Measurements from ENCODE around the gene AKIRIN2. TPM values are rescaled to one million over a fixed set of nuclear protein-coding genes. Genes with fewer than 3 reads are reported as not detected.

AKIRIN2 gene
- total RNA-seq: 55.7 TPM
- long read RNA-seq, transcript AKIRIN2-201 (5 exons, 1,662 nt): major isoform, 62 of 68 reads
- long read RNA-seq, partial matches to known transcripts: 0 of 68 reads
- long read RNA-seq, other reads (novel, unspliced or antisense): 6 of 68 reads

DNA sequence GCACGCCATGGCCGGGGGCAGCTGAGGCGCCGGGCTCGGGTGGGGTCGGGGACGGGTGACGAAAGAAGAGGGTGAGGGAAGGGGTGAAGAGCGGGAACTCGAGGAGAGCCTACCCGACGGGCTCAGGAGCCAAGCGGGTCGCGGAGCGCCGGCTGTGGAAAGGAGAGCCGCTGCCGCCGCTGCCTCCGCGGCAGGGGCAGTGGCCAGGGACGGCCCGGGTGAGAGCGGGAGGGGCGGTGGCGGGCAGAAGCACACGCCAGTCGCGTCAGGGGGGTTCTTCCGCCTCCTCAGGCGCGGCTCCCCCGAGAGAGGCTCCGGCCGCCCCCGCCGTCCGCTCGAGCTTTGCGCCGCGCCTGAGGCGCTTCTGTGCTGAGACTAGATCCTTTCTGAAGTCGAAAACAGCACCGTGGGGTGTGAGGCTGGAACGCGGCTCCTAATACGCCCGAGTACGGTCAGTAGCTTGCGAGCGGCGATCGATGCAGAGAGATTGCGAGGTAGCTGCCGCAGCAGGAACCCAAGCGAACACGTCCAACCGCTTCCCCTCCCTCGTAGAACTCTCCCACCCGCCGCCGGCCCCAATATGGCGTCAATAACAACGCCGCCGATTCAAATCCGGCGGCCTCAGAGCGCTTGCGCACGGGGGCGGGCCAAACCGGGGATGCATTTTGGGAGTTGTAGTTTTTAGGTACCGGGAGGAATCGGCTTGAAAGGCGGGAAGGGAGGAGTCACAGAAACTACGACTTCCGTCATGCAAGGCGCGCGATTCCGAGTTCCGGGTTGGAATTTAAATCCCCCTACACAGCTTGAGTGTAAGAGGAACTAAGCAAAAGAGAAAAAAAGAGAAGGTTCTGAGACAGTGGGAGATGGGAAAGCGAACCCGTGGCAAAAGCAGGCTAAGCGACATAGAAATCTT lies at the start of gene AKIRIN2:
TSS of gene AKIRIN2 (minus strand) at position 558 of the 913 bp plus-strand sequence. CDS start at position 9, 549 bp downstream.
- DNase-seq (ENCODE audit: low spot score): peak; percentile 98

GRCh38 chr6:87747646-87748045 lies 45.6 kb upstream of the AKIRIN2 start:
- DNase-seq (ENCODE audit: low spot score): no peak

GRCh38 chr6:87745966-87746721 lies 44.1 kb upstream of the AKIRIN2 start:
- no peak for DNase-seq (ENCODE audit: low spot score)

DNA sequence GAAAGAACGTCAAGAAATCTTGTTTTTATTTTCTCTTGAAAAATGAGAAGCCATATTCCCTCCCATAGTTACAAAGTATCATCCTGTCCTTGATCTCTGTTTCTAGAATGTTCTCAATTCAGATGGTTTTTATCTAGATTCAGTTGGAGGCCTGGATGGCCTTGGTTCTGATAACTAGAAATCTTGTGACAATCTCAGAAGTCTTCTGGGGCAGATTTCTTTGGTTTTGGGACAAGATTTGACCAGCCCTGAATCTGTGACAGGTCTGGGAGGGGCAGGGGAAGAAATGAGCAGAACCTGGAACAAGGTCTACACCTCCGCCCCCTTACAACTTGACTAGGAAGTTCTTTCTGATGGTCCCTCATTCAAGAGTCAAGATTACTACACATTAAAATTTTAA lies 41.4 kb upstream of the AKIRIN2 start:
- DNase-seq (ENCODE audit: low spot score): no peak

- DNase-seq (ENCODE audit: low spot score): no peak
These were observed 40.1 kb upstream of the AKIRIN2 start for GRCh38 chr6:87742106-87742505.

DNA sequence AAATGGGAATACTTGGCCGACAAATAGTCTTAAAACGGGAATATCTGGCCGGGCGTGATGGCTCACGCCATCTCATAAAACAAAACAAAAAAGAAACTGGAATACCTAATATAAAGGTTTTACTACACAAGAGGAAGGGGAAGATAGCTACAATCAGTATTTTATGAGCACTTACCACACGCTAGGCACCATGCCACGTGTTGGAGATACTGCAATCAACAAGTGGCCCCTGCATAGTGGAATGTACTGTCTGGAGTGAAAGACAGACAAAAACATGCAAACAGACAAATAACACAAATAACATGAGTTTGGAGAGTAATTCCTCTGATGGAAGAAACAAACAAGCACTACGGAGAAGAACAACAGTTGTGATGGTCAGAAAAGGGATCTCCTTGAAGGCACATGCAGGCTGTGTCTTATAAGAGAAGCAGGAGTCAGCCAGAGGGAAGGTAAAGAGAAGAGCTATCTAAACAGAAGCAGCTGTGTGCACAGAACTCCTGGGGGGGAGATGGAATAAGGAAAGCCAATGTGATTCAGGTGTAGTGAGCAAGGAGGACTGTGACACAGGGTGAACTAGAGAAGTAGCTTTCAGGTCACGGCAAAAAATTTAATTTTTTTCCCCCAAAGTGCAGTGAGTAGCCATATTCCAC lies 39.1 kb upstream of the AKIRIN2 start:
- DNase-seq (ENCODE audit: low spot score): no peak

GRCh38 chr6:87738744-87739143 lies 36.7 kb upstream of the AKIRIN2 start:
- DNase-seq (ENCODE audit: low spot score): no peak

DNA sequence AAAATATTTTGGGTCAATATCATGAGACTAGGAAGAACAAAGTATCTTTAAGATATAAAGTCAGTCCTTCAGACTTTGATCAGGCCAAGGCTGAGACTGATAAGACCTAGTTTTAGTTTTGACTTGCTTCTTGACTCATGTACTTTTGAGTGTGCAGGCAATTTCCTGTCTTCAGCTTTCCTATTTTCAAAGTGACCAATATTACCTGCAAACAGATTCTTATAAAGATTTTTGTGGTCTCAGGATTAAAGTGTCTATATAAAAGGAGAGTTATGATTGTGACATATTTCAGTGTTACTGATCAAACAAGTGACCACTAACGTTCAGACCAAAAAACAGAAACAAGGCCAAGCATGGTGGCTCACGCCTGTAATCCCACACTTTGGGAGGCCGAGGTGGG lies 36.0 kb upstream of the AKIRIN2 start:
- no peak for DNase-seq (ENCODE audit: low spot score)

GRCh38 chr6:87736809-87737540 lies 34.9 kb upstream of the AKIRIN2 start:
- DNase-seq (ENCODE audit: low spot score): no peak

DNA sequence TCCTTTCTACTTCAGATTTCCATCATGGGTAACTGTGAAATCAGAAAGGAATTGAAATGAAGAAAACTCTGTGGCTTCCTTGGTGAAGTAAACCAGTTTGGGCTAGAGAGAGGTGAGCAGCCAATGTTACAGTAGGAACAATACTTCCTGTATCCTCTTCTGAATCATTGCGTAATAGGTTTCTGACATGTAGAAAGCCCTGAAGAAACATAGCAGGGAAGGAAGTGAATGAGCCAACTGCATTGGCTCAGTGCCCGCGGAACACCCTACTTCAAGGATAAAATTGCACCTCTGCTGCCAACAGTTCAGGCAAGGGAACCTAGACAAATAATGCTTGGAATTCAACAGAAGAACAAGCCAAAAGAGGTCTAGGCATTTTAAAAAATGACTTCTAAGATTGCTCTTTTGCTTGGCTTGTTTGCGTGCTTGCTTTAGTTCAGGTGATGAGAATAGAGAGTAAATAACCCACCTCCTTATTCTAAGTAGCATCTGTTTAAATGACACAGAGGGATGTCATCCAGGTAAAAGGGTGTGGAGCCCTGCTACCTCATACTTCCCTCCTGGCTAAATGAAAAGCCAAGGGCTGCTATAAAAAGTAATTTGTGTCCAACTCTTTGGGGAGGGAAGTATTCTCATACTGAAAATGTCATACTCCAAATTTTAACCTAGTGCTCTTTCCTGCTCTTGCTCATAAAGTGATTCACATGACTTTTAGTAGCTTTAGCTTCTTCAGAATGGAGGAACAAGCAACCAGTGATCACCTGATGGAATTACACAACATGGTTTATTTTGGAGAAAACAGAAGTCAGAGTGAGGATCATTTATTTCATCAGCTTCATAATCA lies 30.0 kb upstream of the AKIRIN2 start:
- peak; percentile 93 for DNase-seq (ENCODE audit: low spot score)

DNA sequence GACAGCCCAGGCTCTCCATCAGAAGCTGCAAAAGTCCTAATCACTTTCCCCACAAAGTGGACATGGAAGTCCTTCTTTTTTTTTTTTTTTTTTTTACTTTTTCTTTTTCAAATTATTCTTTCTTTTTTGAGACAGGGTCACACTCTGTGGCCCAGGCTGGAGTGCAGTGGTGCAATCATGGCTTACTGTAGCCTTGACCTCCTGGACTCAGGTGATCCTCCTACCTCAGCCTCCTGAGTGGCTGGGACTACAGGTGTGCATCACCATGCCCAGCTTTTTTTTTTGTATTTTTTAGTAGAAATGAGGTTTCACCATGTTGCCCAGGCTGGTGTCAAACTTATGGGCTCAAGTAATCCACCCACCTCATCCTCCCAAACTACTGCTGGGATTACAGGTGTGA lies 29.0 kb upstream of the AKIRIN2 start:
- DNase-seq (ENCODE audit: low spot score): no peak

DNA sequence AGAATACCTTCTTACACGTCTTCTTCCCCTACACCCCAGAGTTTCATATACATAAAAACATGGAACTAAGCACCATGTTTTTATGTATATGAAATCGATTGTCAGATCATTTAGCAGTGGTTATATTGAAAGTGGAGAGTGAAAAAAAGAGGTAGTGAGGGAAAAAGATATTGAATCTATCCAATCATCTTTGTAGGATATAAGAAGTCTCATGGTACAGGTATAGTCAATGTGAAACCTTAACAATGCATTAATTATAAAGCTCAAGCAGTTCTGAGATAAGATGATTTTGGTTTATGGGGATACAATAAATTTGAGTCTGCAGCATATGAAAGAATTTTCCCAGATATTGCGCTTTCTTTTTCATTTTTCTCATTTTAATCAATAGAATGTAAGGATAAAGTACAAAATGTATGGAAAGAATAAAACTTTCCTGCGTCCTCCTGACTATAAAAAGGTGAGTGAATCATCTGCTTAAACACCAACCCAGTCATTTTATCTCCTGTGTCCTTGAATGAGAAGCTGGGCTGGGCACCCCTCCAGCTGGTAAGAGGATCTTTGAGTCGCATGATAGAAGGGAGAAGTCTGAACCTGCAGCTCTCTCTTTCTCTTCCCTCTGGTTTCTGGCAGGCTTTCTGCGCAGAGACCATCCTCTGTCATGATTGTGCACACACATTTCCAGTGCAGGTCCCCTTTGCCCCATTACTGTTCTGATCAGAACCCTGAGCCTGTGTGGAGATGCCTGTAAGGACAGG lies 28.1 kb upstream of the AKIRIN2 start:
- DNase-seq (ENCODE audit: low spot score): no peak

DNA sequence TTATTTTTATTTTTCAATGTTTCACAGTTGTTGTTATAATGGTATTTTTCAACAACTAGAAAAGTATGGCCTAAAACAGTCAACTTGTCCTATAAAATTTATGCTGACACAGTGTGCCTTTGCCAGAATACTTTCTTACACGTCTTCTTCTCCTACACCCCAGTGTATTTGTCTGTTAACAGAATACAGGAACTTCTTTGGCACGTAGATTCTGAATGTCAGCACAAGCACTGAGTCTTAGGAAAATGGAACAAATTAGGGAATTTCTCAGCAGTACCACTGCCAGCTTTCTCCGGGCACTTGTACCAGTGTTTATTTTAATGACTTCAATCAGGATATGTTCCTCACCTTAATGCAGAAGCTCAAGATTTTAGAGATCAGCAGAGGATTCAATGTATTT lies 26.7 kb upstream of the AKIRIN2 start:
- DNase-seq (ENCODE audit: low spot score): no peak

- DNase-seq (ENCODE audit: low spot score): no peak
These were observed 23.2 kb upstream of the AKIRIN2 start for GRCh38 chr6:87724983-87725811.

DNA sequence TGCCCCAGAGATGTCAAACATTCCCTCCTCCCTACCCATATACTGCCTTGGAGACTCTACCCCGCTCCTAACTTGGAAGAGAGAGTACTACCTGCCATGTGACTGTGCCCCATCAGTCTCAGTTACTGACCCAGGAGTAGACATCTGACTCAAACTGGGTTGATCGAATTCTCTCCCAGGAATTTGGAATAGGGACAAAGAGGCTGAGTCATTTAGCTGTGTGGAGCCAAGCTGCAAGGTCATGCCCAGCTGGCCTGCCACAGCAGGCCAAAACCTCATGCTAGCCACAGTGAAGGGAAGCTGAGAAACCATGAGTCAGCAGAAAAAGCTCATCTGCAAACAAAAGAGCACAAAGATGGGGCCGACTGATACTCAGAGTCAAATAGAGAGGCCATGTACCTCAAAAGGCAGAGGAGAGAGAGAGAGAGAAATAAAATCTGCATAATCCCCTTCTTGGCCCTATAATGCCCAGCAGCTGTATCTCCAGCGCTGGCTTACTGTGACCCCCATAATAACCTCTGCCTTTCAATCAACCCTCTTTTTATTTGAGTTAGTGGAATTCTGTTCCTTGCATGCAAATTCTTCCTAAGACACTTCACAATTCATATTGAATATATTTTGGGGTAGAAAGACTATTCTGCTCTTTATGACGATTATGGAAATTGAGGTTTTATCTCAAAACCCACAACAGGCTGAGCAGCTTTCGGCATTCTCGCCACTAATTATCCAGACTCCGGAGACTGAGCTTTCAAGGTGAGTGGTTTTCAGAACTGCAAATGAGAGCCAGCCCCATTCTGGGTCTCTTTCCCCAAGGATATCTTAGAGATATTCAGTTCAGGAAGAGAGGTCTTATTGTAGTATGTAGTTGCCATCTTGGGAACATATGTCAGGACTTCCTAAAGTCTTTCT lies 21.4 kb upstream of the AKIRIN2 start:
- no peak for DNase-seq (ENCODE audit: low spot score)

DNA sequence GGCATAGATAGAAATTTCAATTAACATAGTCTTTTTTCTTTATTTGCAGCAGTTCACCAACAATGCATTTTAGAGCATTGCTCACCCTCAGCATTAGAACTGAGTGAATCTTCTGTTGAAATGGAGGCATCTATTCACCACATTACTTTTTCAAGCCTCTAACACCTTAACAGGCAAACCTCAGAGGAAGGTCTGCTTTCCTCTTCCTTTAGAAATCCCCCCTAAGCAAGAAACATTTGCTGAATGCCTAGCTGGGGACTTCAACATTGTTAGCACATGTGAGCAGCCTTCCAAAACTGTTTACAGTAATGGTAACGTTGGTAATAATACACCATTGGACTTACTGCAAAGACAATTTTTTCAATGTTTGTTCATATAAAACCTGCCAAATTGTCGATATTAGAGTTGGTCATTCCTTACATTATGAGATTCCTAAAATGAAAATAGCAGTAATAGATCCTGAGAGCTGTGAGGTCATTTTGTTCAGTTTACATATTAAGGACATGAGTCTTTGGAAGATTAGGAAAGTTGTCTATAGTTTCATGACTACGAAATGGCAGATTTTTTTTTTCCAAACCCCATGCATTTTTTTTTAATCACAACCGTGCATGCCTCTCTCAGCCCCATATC lies 20.6 kb upstream of the AKIRIN2 start:
- no peak for DNase-seq (ENCODE audit: low spot score)

GRCh38 chr6:87721311-87721710 lies 19.3 kb upstream of the AKIRIN2 start:
- no peak for DNase-seq (ENCODE audit: low spot score)

All from mesenteric fat pad (tissue), 1 donor.